HG03575 (cell line): ENCODE measurements around the gene LGALS3BP.

Source experiments
- ATAC-seq: cut with Tn5 transposase; IDR thresholded peaks from one replicate; pipeline ENCODE4 v1.9.1; 2021; ENCODE audit not compliant: unreplicated experiment, insufficient number of reproducible peaks, low FRiP score; ENCODE audit errors: extremely low read depth

LGALS3BP gene

GRCh38 chr17:78990349-78991016, 10.8 kb upstream of the LGALS3BP start:
- ATAC-seq, result no peak

- no peak for ATAC-seq
Observed at GRCh38 chr17:78988152-78988551, 8.4 kb upstream of the LGALS3BP start.

- ATAC-seq, result no peak
Observed at GRCh38 chr17:78986649-78987328, 7.1 kb upstream of the LGALS3BP start.

GRCh38 chr17:78986048-78986648, 6.4 kb upstream of the LGALS3BP start:
- ATAC-seq, result no peak

GRCh38 chr17:78985395-78985794, 5.7 kb upstream of the LGALS3BP start:
- ATAC-seq, result no peak

- ATAC-seq, result no peak
Observed at GRCh38 chr17:78981010-78981888, 1.5 kb upstream of the LGALS3BP start.

- no peak for ATAC-seq
Observed at GRCh38 chr17:78980624-78980972, 875 bp upstream of the LGALS3BP start.

GRCh38 chr17:78977997-78978973, 1.4 kb downstream of the LGALS3BP start:
- no peak for ATAC-seq

- no peak for ATAC-seq
Observed at GRCh38 chr17:78977681-78977943, 2.1 kb downstream of the LGALS3BP start.

GRCh38 chr17:78976907-78977680, 2.6 kb downstream of the LGALS3BP start:
- ATAC-seq, result no peak

- ATAC-seq, result no peak
Observed at GRCh38 chr17:78974635-78975591, 4.8 kb downstream of the LGALS3BP start.

- ATAC-seq, result no peak
Observed at GRCh38 chr17:78973792-78974520, 5.8 kb downstream of the LGALS3BP start.

GRCh38 chr17:78973196-78973595, 6.5 kb downstream of the LGALS3BP start:
- ATAC-seq, result no peak

GRCh38 chr17:78972507-78973105, 7.1 kb downstream of the LGALS3BP start:
- ATAC-seq, result no peak

GRCh38 chr17:78971756-78972506, 7.8 kb downstream of the LGALS3BP start:
- ATAC-seq, result no peak
